K562 (cell line): ENCODE measurements around the gene ZDHHC17.
"Not testable (repeated sequence)": the region's sequence is repeated elsewhere in the genome, so short reads cannot be mapped to it uniquely, and the experiment has no call there.

Experiments
- FOXK2 ChIP-seq, 2 experiments: fragments of 450-650 bp; IDR thresholded peaks in 1 of 2; conservative IDR thresholded peaks in 1 of 2; 2 replicates each; pipeline ENCODE4 v1.6.1; 2016; ENCODE audit warnings: low read depth in 2 of 2, mild to moderate bottlenecking in 1 of 2
- NCOR1 ChIP-seq: fragments of 450-650 bp; IDR thresholded peaks from 2 replicates; pipeline ENCODE4 v1.6.1; 2016; ENCODE audit warnings: mild to moderate bottlenecking, moderate library complexity
- TF ChIP-seq, protein P1 (sequence below), 3 experiments: IDR thresholded peaks in 2 of 3; conservative IDR thresholded peaks in 1 of 3; 2 replicates each; pipeline ENCODE4 v1.5.1; 2011 to 2012; ENCODE audit warnings: low read length in 3 of 3, mild to moderate bottlenecking in 3 of 3, control low read depth in 2 of 3, improper control_type of control experiment in 1 of 3, inconsistent platforms in 1 of 3, low read depth in 1 of 3, mixed read lengths in 1 of 3, moderate library complexity in 1 of 3; ENCODE audit not compliant: insufficient read depth in 2 of 3

DNA sequence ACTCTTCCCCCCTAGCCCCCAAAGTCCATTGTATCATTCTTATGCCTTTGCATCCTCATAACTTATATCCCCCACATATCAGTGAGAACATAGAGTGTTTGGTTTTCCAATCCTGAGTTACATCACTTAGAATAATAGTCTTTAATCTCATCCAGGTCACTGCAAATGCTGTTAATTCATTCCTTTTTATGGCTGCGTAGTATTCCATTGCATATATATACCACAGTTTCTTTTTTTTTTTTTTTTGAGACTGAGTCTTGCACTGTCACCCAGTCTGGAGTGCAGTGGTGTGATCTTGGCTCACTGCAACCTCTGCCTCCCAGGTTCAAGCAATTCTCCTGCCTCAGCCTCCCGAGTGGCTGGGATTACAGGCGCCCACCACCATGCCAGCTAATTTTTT lies 31.7 kb upstream of the ZDHHC17 start:
- TF ChIP-seq NCOR1; FOXK2 (conservative IDR thresholded peaks at IDR 0.05 in 1 of 2, IDR thresholded peaks at IDR 0.05 in 1 of 2; ENCODE audit: low read depth in 2 of 2): not testable (repeated sequence)
- TF ChIP-seq, protein P1, sequence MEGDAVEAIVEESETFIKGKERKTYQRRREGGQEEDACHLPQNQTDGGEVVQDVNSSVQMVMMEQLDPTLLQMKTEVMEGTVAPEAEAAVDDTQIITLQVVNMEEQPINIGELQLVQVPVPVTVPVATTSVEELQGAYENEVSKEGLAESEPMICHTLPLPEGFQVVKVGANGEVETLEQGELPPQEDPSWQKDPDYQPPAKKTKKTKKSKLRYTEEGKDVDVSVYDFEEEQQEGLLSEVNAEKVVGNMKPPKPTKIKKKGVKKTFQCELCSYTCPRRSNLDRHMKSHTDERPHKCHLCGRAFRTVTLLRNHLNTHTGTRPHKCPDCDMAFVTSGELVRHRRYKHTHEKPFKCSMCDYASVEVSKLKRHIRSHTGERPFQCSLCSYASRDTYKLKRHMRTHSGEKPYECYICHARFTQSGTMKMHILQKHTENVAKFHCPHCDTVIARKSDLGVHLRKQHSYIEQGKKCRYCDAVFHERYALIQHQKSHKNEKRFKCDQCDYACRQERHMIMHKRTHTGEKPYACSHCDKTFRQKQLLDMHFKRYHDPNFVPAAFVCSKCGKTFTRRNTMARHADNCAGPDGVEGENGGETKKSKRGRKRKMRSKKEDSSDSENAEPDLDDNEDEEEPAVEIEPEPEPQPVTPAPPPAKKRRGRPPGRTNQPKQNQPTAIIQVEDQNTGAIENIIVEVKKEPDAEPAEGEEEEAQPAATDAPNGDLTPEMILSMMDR (IDR thresholded peaks at IDR 0.05 in 2 of 3, conservative IDR thresholded peaks at IDR 0.05 in 1 of 3; ENCODE audit: insufficient read depth in 2 of 3, low read depth in 1 of 3, low read length in 3 of 3) = not testable (repeated sequence)
